SU-DHL-6 (cell line): Measurements from ENCODE around the gene TMEM208.

Experiments used
- H2AFZ ChIP-seq: fragments of 200-600 bp; sonication (generic); 2 replicates; pipeline ENCODE4 v1.6.1; 2014; ENCODE audit warnings: low read depth, mild to moderate bottlenecking, moderate library complexity, mixed read lengths, antibody characterized with exemption, low read length; ENCODE audit not compliant: severe bottlenecking
- H3F3A ChIP-seq: fragments of 200-600 bp; shearing (Covaris generic); 2 replicates; pipeline ENCODE4 v1.6.0; 2016; ENCODE audit warnings: antibody characterized with exemption, mild to moderate bottlenecking; ENCODE audit not compliant: insufficient read depth
- H3K27ac ChIP-seq: fragments of 200-600 bp; sonication (generic); 2 replicates; pipeline ENCODE4 v1.5.1; 2016; ENCODE audit warnings: low read depth, mild to moderate bottlenecking, low read length, moderate library complexity, mixed read lengths
- H3K27me3 ChIP-seq: fragments of 200-600 bp; sonication (generic), shearing (Covaris generic); 2 replicates; pipeline ENCODE4 v1.6.0; 2014; ENCODE audit warnings: mild to moderate bottlenecking, low read length
- H3K36me3 ChIP-seq: fragments of 200-600 bp; sonication (generic); 2 replicates; pipeline ENCODE4 v1.6.1; 2014; ENCODE audit warnings: mild to moderate bottlenecking, low read length, mixed read lengths
- H3K4me2 ChIP-seq: fragments of 300-600, 200-600 bp; shearing (Covaris generic), sonication (generic); 2 replicates; pipeline ENCODE4 v1.6.0; 2014; ENCODE audit warnings: low read length, low read depth, mild to moderate bottlenecking; ENCODE audit not compliant: poor library complexity, severe bottlenecking
- H3K4me3 ChIP-seq: fragments of 200-600 bp; sonication (generic); 2 replicates; pipeline ENCODE4 v1.5.1; 2014; ENCODE audit warnings: antibody characterized with exemption, low read length, mild to moderate bottlenecking, mixed read lengths; ENCODE audit not compliant: insufficient read depth, poor library complexity, severe bottlenecking
- H3K79me2 ChIP-seq: fragments of 200-600 bp; sonication (generic); 2 replicates; pipeline ENCODE4 v1.6.1; 2014; ENCODE audit warnings: mild to moderate bottlenecking, low read length, moderate library complexity; ENCODE audit not compliant: insufficient read depth
- H3K9ac ChIP-seq: fragments of 200-600 bp; sonication (generic); 2 replicates; pipeline ENCODE4 v1.7.0; 2014; ENCODE audit warnings: mild to moderate bottlenecking, low read length
- H3K9me2 ChIP-seq: fragments of 200-600 bp; sonication (generic); replicated peaks from 2 replicates; pipeline ENCODE4 v1.6.1; 2014; ENCODE audit warnings: low read length; ENCODE audit not compliant: insufficient read depth
- H3K9me3 ChIP-seq: fragments of 200-600 bp; sonication (generic); 2 replicates; pipeline ENCODE4 v1.6.1; 2014; ENCODE audit warnings: low read length, mixed read lengths; ENCODE audit not compliant: insufficient read depth
- H4K20me1 ChIP-seq: fragments of 200-600 bp; sonication (generic); 2 replicates; pipeline ENCODE4 v1.6.1; 2014; ENCODE audit warnings: low read depth, mild to moderate bottlenecking, antibody characterized with exemption, low read length, moderate library complexity, mixed read lengths
- CTCF ChIP-seq: fragments of 200-600 bp; sonication (generic); IDR thresholded peaks from one replicate; pipeline ENCODE4 v1.5.1; 2017; ENCODE audit warnings: antibody characterized with exemption, mild to moderate bottlenecking, low read length, moderate library complexity; ENCODE audit not compliant: insufficient read depth, poor library complexity, severe bottlenecking
- EZH2phosphoT487 ChIP-seq: fragments of 200-600 bp; sonication (generic), shearing (Covaris generic); conservative IDR thresholded peaks from 2 replicates; pipeline ENCODE4 v1.6.1; 2018; ENCODE audit warnings: mild to moderate bottlenecking, antibody characterized with exemption, low read length, moderate library complexity, mixed read lengths

Gene TMEM208

GRCh38 chr16:67229906-67230808 is 3.2 kb downstream of the TMEM208 start:
- TF ChIP-seq EZH2phosphoT487 = no peak
- no peak for TF ChIP-seq CTCF
- no peak overlapping the region for H3K4me3 ChIP-seq
- no peak overlapping the region for H2AFZ ChIP-seq
- H3K9me2 ChIP-seq = no peaks in the 10 kb centered on the region
- no peaks in the 10 kb centered on the region for H3K36me3 ChIP-seq
- H4K20me1 ChIP-seq = no peaks in the 10 kb centered on the region
- H3K27ac ChIP-seq = no peak overlapping the region
- no peak overlapping the region for H3K9ac ChIP-seq
- H3K4me2 ChIP-seq = no peak overlapping the region
- no peaks in the 10 kb centered on the region for H3K27me3 ChIP-seq
- H3K9me3 ChIP-seq = no peaks in the 10 kb centered on the region
- H3K79me2 ChIP-seq = peaks cover 11% of the 10 kb centered on the region
- H3F3A ChIP-seq = no peaks in the 10 kb centered on the region

- Histone ChIP-seq H4K20me1 (no peaks in the 10 kb centered on the region), H3K27me3 (no peaks in the 10 kb centered on the region), H3K9me2 (no peaks in the 10 kb centered on the region), H3K9me3 (no peaks in the 10 kb centered on the region), H3K4me2 (no peak overlapping the region), H3K36me3 (no peaks in the 10 kb centered on the region), H3K9ac (no peak overlapping the region), H3F3A (no peaks in the 10 kb centered on the region), H3K27ac (no peak overlapping the region), H3K4me3 (no peak overlapping the region), H2AFZ (no peak overlapping the region), H3K79me2 (peaks cover 11% of the 10 kb centered on the region)
- no peak for TF ChIP-seq CTCF
- TF ChIP-seq EZH2phosphoT487 = no peak
Observed at GRCh38 chr16:67230809-67231660, 4.1 kb downstream of the TMEM208 start.

DNA sequence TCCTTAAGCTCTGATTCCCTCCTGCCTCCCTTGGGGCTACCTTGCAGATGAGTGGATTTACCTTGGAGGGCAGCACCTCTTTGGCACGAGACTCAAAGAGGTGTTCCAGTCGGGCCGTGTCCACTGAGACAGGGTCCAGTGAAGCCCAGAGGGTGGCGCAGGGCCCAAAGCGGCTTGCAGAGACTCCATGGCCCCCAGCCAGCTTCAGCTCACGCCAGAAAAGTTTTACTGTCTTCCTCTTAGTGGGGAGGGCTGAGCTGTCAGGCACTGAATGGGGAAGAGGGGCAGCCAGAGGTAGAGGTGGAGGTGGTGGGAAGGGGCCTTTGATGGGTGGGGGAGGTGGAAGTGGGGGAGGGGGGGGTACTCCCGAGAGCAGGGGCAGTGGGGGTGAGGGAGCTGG is 6.7 kb downstream of the TMEM208 start:
- H4K20me1 ChIP-seq = no peaks in the 10 kb centered on the region
- no peaks in the 10 kb centered on the region for H3K27me3 ChIP-seq
- no peaks in the 10 kb centered on the region for H3F3A ChIP-seq
- H3K9ac ChIP-seq = no peak overlapping the region
- no peaks in the 10 kb centered on the region for H3K36me3 ChIP-seq
- no peak overlapping the region for H3K4me2 ChIP-seq
- TF ChIP-seq CTCF = no peak
- TF ChIP-seq EZH2phosphoT487 = no peak
- H2AFZ ChIP-seq = no peak overlapping the region
- H3K4me3 ChIP-seq = no peak overlapping the region
- no peak overlapping the region for H3K27ac ChIP-seq
- H3K9me2 ChIP-seq = no peaks in the 10 kb centered on the region
- H3K79me2 ChIP-seq = no peaks in the 10 kb centered on the region
- H3K9me3 ChIP-seq = no peaks in the 10 kb centered on the region
